NCI-H2196 treated with DMSO at 0.1 percent for 48 hours (cell line): ENCODE measurements around the gene TMEM170B.

Experiments
- DNase-seq: peaks from one replicate; lab custom pipeline; 2025; ENCODE audit not compliant: unreplicated experiment; lab: John Stamatoyannopoulos, UW

Gene TMEM170B

DNA sequence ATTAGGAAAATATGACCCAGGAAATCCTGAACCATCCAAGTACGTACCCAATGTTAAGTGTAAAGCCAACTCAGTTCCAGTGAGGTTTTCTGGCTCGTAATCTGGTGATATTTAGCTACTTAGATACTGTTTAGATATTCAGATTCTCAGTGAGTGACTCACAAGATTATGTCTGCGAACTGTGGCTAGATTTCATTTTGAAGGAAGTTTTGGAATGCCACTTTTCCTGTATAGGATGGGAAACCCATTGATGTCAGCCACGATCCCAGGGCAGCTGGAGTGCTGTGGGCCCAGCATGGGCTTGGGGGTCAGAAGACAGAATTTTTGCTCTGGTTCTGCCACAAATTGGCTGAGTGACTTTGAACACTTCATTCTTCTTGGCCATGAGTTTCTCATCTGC, 76.3 kb downstream of the TMEM170B start:
- DNase-seq, result no peak

DNA sequence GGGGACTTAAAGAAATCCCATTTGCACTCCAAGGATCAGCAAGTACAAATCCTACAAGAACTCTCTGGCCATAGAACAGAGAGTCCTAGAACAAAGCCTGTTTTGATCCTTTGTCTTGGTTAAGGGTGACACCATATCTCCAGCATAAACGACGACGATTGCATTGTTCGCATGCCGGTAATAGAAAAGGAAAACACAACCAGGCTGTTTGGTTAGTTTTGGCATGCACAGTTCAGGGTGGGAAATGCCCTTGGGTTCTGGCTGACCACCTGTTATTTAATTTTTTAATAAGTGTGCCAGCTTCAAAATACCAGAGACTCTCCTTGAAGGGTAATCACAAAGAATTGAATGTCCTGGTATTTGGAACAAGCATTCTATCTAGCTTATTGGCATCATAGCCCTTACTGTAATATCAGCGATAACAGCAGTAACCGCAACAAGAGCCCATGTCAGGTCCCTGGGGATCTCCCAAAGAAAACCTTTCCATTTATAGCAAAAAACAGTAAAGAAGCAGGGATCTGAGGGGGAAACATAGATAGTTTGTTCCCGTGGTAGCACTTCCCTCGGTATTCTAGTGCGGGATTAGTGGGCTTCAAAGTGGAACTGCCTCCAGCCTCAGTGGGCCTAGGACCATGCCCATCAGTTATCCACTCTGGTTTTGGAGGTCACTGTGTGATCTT, 77.1 kb downstream of the TMEM170B start:
- no peak for DNase-seq

DNA sequence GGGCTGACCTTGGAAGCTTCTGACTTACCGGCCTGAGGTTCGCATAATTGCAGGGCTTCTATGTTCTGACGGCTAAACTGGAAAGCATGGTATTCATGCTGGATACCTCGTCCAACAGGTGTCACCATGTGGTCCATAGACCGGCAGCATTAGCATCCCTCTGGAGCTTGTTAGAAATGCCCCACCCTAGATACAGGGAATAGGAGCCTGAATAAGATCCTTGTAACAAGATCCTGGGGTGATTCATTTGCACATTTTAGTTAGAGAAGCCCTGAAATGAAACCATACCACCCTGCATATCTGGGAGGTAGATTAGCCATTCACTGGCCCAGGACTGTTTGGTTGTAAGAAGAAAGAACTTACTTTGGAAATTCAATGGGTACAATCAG, 77.7 kb downstream of the TMEM170B start:
- DNase-seq, result no peak

DNA sequence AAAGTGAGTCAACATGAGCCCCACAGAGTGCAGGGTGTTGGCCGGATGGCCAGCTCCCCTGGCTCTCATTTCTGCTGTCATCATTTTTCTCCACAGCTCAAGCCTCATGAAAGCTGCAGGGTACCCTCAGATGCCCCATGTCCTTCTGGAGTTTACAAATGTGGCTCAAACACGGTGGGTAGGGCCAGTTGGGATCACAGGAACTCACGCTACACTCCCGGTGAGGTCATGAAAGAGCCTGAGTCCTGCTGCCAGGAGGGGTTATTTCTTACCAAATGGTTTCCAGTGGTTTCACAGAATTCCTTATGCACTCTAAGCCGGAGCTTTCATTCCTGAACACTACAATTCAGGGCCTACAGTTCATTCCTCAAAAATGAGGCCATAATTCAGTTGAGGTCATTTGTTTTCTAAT, 78.7 kb downstream of the TMEM170B start:
- no peak for DNase-seq

DNA sequence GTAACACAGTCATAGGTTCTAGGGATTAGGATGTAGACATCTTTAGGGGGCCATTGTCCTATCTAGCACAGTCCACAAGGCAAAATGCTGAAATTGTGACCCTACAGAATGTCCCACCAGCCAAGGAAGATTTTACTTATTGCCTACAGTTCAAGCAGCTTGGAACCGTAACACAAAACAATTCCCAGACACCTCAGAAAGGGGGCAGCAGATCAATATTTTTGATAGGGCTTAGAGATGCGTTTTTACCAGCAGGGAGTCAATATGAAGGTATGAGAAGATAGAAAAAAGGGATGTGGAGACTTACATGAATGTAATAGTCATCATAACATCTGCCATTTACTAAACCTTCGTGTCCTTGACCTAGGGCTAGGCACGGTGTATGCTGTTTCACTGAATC, 81.0 kb downstream of the TMEM170B start:
- no peak for DNase-seq

DNA sequence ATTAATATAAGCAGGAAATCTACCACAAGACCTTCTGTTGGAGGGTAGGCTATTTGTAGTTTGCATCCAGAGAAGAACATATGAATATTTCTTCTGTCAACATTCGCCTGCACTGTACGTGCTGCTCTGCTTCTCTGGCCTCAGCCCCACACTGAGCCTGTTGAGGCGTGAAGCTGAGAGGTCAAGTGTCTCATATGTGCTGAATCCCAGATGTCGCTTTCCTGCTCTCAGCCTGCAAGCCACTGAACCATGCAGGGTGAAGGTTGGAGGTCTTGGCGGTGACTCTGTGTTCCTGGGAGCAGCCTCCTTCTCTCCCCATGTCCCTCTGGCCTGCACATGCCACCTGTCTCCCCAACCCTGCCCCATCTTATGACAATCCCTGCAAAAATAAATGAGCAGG, 83.6 kb downstream of the TMEM170B start:
- no peak for DNase-seq

DNA sequence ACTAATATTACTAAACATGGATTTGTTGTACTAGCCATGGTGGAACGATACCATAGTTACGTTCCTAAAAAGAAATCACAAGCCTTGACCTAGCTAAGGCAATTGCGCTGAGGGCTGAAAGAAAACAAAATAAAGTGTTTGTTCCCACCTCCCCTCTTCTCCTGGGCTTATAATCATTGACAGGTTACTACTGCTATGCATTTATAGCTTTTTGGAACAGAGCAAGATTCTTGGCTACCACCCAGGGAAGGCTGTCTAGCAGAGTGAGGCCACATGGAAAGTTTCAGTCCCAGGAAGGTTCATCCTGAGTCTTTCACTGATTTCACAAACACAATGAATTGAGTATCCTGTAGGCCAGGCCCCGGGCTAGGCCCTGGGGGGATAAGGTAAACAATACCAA, 84.6 kb downstream of the TMEM170B start:
- DNase-seq, result no peak

DNA sequence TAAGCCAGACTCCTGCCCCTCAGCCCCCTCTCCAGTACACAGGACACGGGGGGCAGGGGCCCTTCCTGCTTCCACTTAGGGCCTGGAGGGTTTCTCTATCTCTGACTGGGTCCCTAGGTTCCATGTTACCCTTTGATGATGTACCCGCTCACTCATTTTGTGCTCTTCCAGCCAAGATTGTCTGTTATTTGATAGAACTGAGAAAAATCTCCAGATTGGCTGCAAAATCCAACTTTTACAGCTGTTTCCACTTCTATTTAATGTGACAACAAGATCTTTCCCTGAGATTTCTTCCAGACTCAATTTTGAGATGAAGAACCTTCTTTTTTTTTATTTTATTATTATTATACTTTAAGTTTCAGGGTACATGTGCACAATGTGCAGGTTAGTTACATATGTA, 85.7 kb downstream of the TMEM170B start:
- DNase-seq, result no peak

DNA sequence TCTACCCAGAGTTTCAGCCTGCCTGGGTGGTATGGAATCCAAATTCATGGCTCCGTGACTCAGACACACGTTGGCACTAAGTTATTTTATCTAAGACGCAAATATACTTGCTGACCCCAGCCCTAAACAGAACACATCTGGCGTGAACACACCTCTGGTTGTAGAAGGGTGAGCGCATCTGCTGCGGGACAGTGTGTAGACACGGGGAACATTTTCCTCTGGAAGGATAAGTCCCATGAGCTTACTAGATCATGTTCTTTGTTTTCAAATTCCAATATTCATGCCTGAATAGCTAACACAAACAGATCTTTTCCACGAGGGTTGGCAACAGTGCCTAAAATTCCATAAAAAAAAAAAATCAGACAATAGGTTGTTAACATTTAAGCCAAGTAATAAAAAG, 87.8 kb downstream of the TMEM170B start:
- DNase-seq, result no peak

DNA sequence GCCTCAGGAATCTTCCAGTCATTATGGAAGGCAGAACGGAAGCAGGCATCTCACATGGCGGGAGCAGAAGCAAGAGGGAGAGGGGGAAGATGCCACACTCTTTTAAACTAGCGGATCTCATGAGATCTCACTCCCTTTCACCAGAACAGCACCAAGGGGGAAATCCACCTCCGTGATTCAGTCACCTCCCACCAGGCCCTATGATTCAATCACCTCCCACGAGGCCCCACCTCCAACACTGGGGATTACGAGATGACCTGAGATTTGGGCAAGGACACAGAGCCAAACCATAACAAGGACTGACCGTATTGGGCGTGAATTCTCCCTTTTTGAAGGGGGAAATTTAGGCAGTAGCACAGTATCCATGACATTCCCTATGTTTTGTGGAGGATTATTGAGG, 88.8 kb downstream of the TMEM170B start:
- DNase-seq, result no peak

DNA sequence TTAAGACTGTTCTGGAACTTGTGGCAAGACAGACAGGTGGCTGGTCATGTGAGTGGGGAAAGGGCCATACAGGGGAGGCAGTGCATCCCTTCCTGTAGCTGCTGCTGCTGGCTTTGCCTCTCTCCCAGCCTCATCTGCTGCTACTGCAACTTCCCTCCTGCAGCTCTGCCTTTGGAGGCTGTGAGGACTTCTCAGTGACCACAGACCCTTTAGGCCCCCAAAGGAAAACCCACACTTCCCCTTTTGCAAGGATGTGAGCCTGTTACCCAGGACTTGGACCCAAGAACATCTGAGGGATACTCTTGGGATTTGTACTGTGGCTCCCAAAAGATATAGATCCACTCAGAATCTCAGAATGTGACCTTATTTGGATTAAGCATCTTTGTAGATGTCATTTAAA, 91.0 kb downstream of the TMEM170B start:
- DNase-seq, result no peak

DNA sequence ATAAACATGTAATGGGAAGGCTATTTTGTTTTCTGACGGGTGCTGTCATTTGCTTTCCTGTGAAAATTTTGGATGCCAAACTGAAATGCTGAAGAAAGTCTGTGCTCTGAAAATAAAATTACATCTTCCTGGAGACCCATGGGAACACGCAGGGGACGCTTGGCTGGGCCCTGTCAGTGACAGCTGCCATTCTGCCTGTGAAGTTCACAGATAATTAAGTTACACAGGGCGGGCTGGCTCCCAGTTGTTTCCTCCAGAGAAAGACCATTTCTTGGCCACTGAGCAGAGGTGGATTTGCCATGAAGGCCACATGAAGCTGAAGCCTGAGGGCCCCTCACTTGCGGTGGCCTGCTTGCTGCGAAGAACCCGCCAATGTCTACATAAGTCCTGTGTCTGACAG, 93.5 kb downstream of the TMEM170B start:
- DNase-seq, result no peak

DNA sequence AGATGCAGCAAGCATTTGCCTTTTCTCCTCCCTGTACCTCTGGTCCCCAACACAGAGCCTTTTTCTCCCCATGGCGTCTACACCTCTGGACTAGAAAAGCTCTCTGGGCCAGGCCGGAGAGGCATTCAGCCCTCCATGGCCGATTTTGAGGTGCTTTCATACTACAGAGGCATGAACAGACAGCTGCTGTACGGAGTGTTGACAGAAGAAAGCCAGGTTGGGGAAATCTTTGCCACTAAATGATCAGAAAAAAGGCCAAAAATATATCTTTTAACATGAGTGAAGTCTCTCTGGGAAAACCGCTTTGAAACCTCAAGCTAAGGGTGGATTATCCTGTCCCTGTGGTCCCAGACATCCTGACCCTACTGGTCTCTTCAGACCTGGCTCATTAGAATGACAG, 94.0 kb downstream of the TMEM170B start:
- DNase-seq, result no peak

DNA sequence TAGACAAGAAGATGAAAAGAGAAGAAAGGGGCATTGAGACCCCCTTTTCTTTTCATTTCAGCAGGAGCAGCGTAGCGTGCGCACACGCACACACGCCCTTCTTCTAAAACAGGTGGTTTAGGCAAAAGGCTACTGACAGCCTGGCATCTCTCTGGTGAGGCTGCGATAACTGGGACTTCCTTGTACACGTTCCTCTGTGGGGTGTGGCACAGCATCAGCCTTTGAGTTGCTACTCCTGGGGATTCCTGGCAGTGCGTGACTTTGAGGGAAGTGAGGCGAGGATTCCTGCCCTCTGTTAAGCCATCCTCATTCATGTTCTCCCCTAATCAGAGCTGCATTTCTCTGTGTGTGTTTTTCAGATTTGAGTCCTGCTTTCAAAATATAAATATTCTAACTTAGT, 94.7 kb downstream of the TMEM170B start:
- DNase-seq, result no peak

DNA sequence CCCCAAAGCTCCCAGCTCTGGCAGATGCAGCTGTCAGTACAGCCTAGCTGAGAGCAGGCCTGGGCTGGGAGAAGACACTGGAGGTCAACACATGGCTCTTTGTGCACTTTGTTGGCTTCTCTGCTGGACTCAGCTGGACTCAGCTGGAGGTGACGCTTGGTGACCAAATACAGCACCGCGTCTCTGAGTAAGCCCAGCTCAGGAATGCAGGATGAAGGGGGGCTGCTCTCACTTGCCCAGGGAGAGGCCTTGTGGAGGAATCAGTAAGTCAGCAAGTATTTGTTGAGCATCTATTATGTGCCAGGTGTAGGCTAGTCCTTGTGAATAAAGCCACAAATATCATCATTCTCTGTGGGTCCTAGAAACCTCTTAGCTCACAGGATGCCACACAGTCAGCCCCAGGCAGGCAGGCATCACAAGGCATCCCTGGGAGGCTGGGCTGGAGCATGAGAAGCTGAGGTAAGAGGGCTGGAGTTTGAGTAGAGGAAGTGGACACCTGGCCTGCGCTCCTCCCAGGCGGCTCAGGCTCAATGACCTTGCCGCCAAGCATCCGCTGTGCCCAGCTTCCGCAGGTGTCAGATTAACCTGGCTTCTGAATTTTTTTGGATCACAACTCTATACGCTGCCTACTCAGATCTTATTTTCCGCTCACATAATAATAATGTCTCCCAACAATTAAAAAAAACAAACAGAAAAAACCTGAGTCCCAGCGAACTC, 95.4 kb downstream of the TMEM170B start:
- DNase-seq, result no peak
